HG03565 (cell line): Measurements from ENCODE around the gene DGKI.
A peak's percentile ranks its signal among the peaks of the same experiment; 100 is the strongest.

ENCODE experiments used
- ATAC-seq: cut with Tn5 transposase; IDR thresholded peaks from one replicate; pipeline ENCODE4 v1.9.1; 2021; ENCODE audit warnings: mild to moderate bottlenecking, moderate library complexity; ENCODE audit not compliant: unreplicated experiment

The DGKI gene

GRCh38 chr7:137791930-137792329 lies 54.8 kb downstream of the DGKI start:
- ATAC-seq = no peak

DNA sequence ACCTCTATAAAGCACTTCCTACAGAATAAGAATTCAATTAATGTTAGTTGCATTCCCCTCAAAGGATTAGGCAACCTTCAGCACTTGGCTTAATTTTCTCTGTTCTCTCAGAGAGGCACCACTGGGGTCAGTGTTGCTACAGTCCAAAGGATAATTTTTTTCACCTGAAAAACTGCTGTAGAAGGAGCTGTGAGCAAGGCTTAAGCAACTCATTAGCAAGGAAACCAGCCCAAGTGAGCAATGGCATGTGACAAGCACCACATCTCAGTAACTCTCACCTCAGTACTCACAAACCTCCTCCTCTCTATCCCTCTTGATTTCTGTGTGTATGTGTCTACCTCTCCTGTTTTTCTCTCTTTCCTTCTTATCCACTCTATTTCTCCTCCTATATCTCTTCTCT lies 55.9 kb downstream of the DGKI start:
- no peak for ATAC-seq

- no peak for ATAC-seq
Observed at GRCh38 chr7:137789215-137789882, 57.4 kb downstream of the DGKI start.

DNA sequence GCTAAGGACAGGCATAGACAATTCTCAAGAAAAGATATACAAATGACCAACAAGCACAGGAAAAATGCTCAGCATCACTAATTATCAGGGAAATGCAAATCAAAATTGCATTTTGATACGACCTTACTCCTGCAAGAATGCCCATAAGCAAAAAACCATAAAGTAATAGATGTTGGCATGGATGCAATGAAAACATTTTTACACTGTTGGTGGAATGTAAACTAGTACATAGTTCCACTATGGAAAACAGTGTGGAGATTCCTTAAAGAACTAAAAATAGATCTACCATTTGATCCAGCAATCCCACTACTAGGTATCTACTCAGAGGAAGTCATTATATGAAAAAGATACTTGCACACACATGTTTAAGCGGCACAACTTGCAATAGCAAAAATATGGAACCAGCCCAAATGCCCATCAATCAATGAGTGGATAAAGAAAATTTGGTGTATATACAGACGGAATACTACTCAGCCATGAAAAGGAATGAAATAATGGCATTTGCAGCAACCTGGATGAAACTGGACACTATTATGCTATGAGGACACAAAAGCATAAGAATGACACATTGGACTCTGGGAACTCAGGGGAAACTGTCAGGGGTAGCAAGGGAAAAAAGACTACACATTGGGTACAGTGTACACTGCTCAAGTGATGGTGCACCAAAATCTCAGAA lies 59.3 kb downstream of the DGKI start:
- ATAC-seq = no peak

- ATAC-seq = no peak
Observed at GRCh38 chr7:137778511-137778910, 68.3 kb downstream of the DGKI start.

GRCh38 chr7:137774793-137775201 lies 72.0 kb downstream of the DGKI start:
- peak; percentile 59 for ATAC-seq

GRCh38 chr7:137772748-137773147 lies 74.0 kb downstream of the DGKI start:
- ATAC-seq = no peak

DNA sequence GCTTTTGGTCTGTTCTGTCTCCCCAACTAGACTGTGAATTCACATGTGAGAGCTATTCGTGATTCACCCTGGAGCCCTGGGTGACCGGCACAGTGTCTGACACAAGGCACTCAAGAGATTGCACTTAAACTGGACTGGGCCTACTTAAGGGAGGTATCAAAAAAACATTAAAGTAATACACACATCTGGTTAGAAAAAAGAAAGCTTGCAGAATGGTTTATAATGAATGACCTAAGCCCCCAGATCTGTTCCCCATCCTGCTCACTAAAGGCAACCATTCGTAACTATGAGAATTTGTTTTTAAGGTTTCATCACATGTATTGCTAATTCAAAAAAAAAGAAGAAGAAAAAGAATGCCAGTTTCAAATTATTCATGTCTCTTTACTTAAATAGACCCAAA lies 74.5 kb downstream of the DGKI start:
- ATAC-seq = no peak

DNA sequence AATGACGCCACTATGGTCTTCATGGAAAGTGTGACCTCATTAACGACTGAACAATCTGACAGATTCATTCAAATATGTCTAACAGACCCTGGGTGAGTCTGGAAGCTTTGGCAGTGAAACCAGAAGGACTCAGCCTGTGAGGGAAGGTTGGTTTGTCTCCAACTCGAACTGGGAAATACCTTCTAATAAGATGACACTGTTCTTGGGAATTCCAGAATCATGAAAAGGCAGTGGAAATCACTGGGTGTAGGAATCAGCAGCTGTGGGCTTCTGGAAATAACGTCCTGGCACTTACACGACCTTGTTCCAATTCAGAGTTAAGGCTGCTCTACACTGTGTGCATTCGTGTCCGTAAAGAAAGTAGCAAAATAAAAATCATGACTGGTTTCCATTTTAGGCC lies 75.1 kb downstream of the DGKI start:
- no peak for ATAC-seq

DNA sequence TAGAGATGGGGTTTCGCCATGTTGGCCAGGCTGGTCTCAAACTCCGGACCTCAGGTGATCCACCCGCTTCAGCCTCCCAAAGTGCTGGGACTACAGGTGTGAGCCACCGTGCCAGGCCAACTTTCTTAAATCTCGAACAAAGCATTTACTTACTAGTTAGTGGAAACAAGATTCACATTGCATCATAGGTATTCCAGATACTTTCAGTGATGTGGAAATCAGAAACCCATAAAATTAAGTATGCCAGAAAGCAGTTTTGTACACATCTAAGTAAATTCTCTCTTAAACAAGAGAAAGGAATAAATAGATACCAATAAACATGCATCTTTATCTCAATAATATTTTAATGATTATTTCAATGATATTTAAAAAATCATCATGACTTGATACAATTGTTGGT lies 75.5 kb downstream of the DGKI start:
- ATAC-seq = no peak

DNA sequence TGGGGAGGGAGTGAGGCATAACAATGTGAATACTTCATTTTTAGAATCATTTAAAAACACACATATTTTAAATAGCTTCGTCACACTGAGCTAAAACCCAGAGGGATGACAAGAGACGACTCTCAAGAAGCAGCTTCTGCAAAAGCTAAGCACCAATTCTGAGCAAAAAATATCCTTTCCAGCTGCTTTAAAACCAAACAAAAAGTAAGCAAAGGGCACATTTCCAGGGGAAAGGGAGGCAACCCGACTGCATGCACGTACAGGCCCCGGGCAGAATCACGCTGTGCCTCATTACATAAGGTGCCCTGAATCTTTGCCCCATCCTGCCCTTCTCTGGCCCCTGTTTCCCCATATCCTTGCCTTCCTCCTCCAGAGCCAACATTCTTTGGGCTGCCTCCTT lies 78.4 kb downstream of the DGKI start:
- ATAC-seq = no peak

DNA sequence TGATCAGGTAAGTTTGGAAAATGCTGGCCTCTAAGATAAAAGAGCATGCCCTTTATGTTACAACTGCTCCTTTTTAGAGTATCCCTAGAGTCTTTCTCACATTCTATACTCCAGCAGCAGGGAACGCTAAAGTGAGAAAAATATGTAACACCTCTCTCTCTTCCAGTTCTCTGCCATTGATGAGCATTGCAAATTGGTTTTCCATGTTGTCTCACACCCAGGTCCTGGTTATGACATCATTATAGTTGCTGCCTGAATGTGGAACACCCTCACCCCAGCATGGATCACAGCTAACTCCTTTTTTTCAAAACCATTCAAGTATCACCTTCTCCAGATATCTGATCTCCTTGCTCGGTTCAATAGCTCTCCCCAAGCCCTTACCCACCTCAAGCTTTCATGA lies 84.4 kb downstream of the DGKI start:
- ATAC-seq = no peak

GRCh38 chr7:137760111-137760510 lies 86.7 kb downstream of the DGKI start:
- ATAC-seq = no peak

- no peak for ATAC-seq
Observed at GRCh38 chr7:137757146-137757925, 89.4 kb downstream of the DGKI start.

DNA sequence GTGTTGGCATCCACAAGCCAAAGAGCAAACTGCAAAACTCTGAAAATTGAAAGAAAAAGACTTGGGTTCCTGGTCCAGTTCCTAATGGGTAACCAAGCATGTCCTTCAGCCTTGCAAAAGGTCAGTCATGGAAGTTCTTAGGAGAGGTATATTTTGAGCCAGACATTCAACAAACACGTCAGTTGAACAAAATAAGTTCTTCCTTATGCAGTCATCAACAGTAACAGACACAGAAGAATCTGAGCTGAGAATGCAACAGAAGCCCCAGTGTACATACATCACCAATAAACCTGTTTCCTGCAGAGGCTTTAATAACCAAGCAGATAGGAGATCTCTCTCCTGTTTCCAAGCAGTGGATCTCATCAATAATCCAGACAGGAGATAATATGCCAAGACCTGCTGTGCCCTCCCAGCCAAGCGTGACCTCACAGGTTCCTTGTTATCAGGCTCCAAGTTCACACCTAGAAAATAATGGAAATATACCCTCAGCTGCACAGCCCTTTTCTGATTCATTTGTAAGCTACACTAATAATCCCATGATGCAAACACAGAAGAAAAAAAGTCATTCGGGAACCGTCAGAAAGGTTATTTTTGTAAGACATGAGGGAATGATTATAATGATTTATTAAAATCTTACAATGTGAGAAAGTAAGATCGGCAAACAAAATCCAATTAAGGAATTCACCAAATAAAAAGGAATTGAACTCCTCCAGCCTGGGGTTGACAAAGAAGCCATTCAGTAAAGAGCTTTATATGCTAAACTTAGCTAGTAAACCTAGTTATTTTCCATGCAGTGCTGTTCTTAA lies 90.7 kb downstream of the DGKI start:
- no peak for ATAC-seq

DNA sequence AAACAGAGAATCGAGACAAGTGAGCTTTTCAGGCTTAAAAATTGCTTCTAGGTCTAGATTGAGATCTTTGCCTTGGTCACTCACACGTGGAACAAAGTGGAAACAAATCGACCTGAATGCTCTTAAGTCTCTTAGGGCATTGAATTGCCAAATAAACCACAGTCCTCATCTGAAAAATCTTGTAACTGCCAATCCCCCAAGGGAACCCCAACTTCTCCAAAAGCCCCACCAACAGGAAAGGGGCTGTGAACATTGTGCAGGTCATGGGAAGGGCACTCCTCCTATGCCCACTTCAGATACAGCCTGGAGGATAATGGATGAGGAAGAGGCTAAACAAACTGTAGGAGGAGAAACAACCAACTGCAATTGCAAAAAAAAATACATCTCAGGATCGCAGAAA lies 91.3 kb downstream of the DGKI start:
- no peak for ATAC-seq

DNA sequence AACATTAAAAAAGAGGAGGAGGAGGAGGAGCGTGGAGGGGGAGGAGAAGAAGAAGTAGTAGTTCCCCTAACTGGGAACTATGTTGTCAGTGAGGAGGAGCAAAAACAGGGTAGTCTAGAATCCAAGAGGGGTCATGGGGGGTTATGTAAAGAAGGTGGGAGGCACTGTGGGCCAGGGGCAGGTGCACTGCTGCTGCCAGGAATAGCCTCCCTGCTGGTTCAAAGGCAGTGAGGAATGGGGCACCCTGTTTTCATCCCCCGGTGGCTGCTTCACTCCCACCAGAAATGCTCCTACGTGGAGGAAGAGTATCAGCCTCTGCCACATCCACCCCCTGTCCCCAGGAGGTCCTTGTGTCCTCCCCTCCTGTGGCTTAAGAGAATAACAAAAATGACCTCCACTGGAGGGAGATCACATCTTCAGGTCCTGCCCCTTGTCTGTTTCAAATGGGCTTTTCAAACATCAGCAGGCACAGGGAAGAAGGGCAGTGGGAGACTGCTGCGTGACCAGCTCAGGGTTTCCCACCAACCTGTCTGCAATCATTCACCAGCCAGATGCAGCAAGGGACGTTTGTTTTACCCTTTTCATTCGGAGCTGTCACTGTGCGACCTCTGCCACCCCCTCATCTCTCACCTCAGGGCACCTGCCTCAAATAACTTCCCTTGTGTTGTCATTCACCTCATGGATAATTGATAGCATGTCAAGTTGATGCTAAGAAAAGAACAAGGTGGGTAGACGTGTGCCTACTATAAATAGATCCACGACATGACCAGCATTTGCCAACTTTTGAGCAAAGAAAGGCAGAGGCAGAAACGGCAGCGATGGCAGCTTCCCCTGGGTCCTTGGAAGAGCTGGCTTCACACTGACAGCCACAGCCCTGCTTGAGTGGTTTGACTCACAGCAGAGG lies 92.6 kb downstream of the DGKI start:
- no peak for ATAC-seq

GRCh38 chr7:137753575-137753947 lies 93.2 kb downstream of the DGKI start:
- no peak for ATAC-seq

- no peak for ATAC-seq
Observed at GRCh38 chr7:137753067-137753466, 93.7 kb downstream of the DGKI start.

DNA sequence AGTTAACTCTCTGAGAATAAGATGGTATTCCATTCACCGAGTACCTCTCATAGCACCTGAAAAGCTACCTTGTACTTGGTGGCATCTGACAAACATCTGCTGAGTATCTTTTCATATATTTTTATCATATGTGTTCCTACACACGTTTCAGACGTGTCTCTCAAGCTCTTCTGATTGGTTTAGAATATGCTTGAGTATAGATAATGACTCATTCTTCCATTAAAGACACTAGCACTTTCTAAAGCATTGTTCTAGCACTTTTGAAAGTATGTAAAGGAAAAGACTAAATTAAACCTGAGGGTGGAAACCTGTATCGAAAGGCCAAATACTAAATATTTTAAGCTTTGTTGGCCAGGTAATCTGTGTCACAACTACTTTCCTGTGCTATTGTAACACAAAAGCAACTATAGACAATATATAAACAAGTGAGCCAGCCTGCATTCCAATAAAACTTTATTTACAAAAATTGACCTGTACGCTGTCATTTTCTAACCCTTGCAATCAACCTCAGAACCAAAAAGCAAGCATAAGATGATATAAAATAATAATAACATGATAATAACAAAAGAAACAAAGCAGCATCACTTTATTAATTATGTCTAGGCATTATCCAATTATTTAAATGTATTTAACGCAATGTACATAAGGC lies 95.3 kb downstream of the DGKI start:
- no peak for ATAC-seq
